Activated CD8-positive, alpha-beta memory T cell treated with anti-CD3 and anti-CD28 coated beads for 24 hours (primary cell): ENCODE measurements around the gene UBE3D.
A peak's percentile ranks its signal among the peaks of the same experiment; 100 is the strongest.

Source experiments
- DNase-seq: peaks from one replicate; pipeline ENCODE4 v3.0.0-alpha.2; 2020

Gene UBE3D

GRCh38 chr6:83065511-83066192 lies at the start of gene UBE3D:
Gene UBE3D, minus strand, starts transcription at chr6:83065841. Its CDS starts 123 bp downstream, at chr6:83065718.
- peak; percentile 99 for DNase-seq

GRCh38 chr6:83114164-83114563 lies 48.5 kb upstream of the UBE3D start:
- DNase-seq, result no peak

- no peak for DNase-seq
Measured at GRCh38 chr6:83113258-83113657, 47.6 kb upstream of the UBE3D start.

- no peak for DNase-seq
Measured at GRCh38 chr6:83108378-83108777, 42.7 kb upstream of the UBE3D start.

- no peak for DNase-seq
Measured at GRCh38 chr6:83098589-83098988, 32.9 kb upstream of the UBE3D start.

- DNase-seq, result no peak
Measured at GRCh38 chr6:83097675-83098074, 32.0 kb upstream of the UBE3D start.

- no peak for DNase-seq
Measured at GRCh38 chr6:83097204-83097603, 31.6 kb upstream of the UBE3D start.

- DNase-seq, result no peak
Measured at GRCh38 chr6:83096791-83097190, 31.1 kb upstream of the UBE3D start.

GRCh38 chr6:83092756-83093399 lies 27.2 kb upstream of the UBE3D start:
- no peak for DNase-seq

- no peak for DNase-seq
Measured at GRCh38 chr6:83086751-83087150, 21.1 kb upstream of the UBE3D start.

GRCh38 chr6:83083476-83083875 lies 17.8 kb upstream of the UBE3D start:
- no peak for DNase-seq

GRCh38 chr6:83073615-83074014 lies 8.0 kb upstream of the UBE3D start:
- DNase-seq, result no peak

GRCh38 chr6:83072726-83073125 lies 7.1 kb upstream of the UBE3D start:
- no peak for DNase-seq

GRCh38 chr6:83071707-83072106 lies 6.1 kb upstream of the UBE3D start:
- no peak for DNase-seq

GRCh38 chr6:83071023-83071422 lies 5.4 kb upstream of the UBE3D start:
- no peak for DNase-seq

- no peak for DNase-seq
Measured at GRCh38 chr6:83069633-83070032, 4.0 kb upstream of the UBE3D start.

- no peak for DNase-seq
Measured at GRCh38 chr6:83068616-83069015, 3.0 kb upstream of the UBE3D start.

- DNase-seq, result peak; percentile 99
Measured at GRCh38 chr6:83067448-83068439, 2.1 kb upstream of the UBE3D start, which contains the start of gene DOP1A. Gene DOP1A, plus strand, starts transcription at chr6:83067671. Its CDS starts 29,307 bp downstream, at chr6:83096978.

- no peak for DNase-seq
Measured at GRCh38 chr6:83062225-83062624, 3.4 kb downstream of the UBE3D start.

GRCh38 chr6:83061190-83061589 lies 4.5 kb downstream of the UBE3D start:
- DNase-seq, result no peak

GRCh38 chr6:83057705-83058321 lies 7.8 kb downstream of the UBE3D start:
- DNase-seq, result no peak

- peak; percentile 61 for DNase-seq
Measured at GRCh38 chr6:83055366-83055964, 10.2 kb downstream of the UBE3D start.
